Measurements from ENCODE around the gene ZBP1.

ZBP1 gene

GRCh38 chr20:57617079-57617795 lies 3.0 kb downstream of the ZBP1 start:
- Histone ChIP-seq H3K36me3 (ENCODE audit: control insufficient read depth, insufficient read depth, low read length) (no peaks in the 10 kb centered on the region), H3K9me3 (ENCODE audit: control insufficient read depth, low read length) (no peaks in the 10 kb centered on the region), H3K27me3 (ENCODE audit: control insufficient read depth, insufficient read depth, low read length, poor library complexity, severe bottlenecking) (no peaks in the 10 kb centered on the region), H3K4me1 (ENCODE audit: control insufficient read depth, insufficient read depth, low read length) (no peaks in the 10 kb centered on the region), H3K4me3 (ENCODE audit: insufficient read depth, low read depth, low read length) (no peak overlapping the region), H3K27ac (ENCODE audit: insufficient read depth, low read depth, low read length, poor library complexity, severe bottlenecking) (no peak overlapping the region)
- WGBS, 2 experiments = 92% methylated on average over 6 of the region's 6 CpGs

GRCh38 chr20:57616143-57616951 lies 3.9 kb downstream of the ZBP1 start:
- no peaks in the 10 kb centered on the region for H3K4me1 ChIP-seq (ENCODE audit: control insufficient read depth, insufficient read depth, low read length)
- no peaks in the 10 kb centered on the region for H3K9me3 ChIP-seq (ENCODE audit: control insufficient read depth, low read length)
- no peak overlapping the region for H3K4me3 ChIP-seq (ENCODE audit: insufficient read depth, low read depth, low read length)
- 90 to 92% methylated on average over 20 of the region's 20 CpGs for WGBS, 2 experiments
- H3K36me3 ChIP-seq (ENCODE audit: control insufficient read depth, insufficient read depth, low read length) = no peaks in the 10 kb centered on the region
- no peaks in the 10 kb centered on the region for H3K27me3 ChIP-seq (ENCODE audit: control insufficient read depth, insufficient read depth, low read length, poor library complexity, severe bottlenecking)
- no peak overlapping the region for H3K27ac ChIP-seq (ENCODE audit: insufficient read depth, low read depth, low read length, poor library complexity, severe bottlenecking)

DNA sequence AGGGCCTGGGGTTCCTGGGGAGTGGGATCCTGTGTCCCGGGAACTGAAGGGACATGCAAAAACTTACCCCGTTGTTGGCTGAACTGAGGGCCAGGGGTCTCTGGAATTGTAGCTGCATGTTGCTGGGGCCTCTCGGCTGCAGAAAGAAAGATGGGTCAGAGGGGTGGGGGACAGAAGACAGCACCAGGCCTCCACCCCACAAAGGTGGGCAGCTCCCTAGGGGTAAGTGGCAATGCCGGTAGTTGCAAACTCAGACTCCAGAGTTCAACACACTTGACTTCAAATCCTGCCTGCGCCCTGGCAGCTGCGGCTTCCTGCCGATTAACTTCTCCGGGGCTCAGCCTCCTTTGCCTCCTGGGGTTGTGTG lies 4.8 kb downstream of the ZBP1 start:
- no peak overlapping the region for H3K27ac ChIP-seq (ENCODE audit: insufficient read depth, low read depth, low read length, poor library complexity, severe bottlenecking)
- H3K9me3 ChIP-seq (ENCODE audit: control insufficient read depth, low read length) = no peaks in the 10 kb centered on the region
- H3K4me3 ChIP-seq (ENCODE audit: insufficient read depth, low read depth, low read length) = no peak overlapping the region
- no peaks in the 10 kb centered on the region for H3K4me1 ChIP-seq (ENCODE audit: control insufficient read depth, insufficient read depth, low read length)
- no peaks in the 10 kb centered on the region for H3K27me3 ChIP-seq (ENCODE audit: control insufficient read depth, insufficient read depth, low read length, poor library complexity, severe bottlenecking)
- H3K36me3 ChIP-seq (ENCODE audit: control insufficient read depth, insufficient read depth, low read length) = no peaks in the 10 kb centered on the region
- 85 to 87% methylated on average over 8 of the region's 8 CpGs for WGBS, 2 experiments

DNA sequence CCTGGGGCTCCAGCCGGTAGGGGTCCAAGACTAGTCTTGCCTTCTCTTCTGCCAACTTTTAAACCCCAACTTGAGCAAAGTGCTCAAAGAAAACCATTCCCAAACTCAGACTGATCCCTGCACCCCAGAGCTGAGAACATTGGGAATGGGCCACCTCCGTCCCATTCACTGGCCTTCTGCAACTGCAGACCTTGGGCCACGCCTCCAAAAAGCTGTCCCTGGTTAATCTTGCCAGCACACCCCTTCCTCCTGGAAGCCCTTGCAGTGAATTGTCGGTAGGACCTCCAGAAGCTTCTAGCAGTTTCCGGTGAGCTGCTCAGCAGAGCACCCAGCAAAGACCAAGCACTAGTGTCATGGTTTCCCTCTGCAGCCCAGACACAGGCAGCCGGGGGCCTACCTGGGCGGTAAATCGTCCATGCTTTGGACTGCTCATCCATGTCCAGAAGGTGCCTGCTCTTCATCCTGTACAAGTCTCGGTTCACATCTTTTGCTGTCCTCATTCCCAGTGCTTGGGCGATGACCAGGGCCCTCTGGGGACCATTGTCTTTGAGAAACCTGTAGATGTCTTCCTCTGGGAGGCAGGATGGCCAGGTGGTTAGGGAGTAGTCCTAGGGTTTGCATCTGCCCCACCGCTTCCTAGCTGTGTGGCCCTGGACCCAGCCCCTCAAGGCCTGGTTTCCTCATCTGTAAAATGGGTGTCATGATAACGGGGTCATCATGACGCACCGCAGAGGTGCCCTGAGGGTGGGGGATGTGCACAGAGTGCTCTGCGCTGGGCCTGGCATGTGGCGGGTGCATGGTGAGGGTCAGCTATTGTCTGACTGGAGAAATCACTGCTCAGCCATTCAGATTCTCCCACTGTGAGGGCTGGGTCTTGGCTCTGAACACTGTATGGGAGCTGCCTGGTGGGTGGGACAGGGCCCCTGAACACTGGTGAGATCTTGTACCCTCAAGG lies 5.5 kb downstream of the ZBP1 start:
- Histone ChIP-seq H3K27ac (ENCODE audit: insufficient read depth, low read depth, low read length, poor library complexity, severe bottlenecking) (no peak overlapping the region), H3K4me3 (ENCODE audit: insufficient read depth, low read depth, low read length) (no peak overlapping the region), H3K9me3 (ENCODE audit: control insufficient read depth, low read length) (no peaks in the 10 kb centered on the region), H3K4me1 (ENCODE audit: control insufficient read depth, insufficient read depth, low read length) (no peaks in the 10 kb centered on the region), H3K36me3 (ENCODE audit: control insufficient read depth, insufficient read depth, low read length) (no peaks in the 10 kb centered on the region), H3K27me3 (ENCODE audit: control insufficient read depth, insufficient read depth, low read length, poor library complexity, severe bottlenecking) (no peaks in the 10 kb centered on the region)
- 94 to 95% methylated on average over 16 of the region's 16 CpGs for WGBS, 2 experiments

DNA sequence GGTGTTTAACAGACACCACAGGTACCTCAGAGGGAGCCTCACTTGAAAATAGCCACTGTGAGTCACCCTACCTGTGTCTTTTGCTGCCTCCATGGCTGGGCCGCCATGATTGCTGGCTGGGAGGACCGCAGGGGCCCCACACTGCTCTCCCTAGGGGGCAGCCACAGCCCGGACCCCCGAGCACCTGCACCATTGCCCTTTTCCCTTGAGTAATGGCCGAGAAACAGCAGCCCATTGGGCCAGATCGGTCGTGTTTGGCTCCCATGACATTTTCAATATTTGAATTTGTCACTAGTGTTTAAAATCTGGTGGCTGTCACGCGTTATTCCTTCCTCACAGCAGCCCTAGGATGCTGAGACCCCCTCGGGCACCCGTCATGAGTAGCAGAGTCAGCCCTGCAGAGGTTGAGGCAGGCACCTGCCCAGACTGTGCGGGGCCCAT lies 6.7 kb downstream of the ZBP1 start:
- Histone ChIP-seq H3K9me3 (ENCODE audit: control insufficient read depth, low read length) (no peaks in the 10 kb centered on the region), H3K27me3 (ENCODE audit: control insufficient read depth, insufficient read depth, low read length, poor library complexity, severe bottlenecking) (no peaks in the 10 kb centered on the region), H3K4me1 (ENCODE audit: control insufficient read depth, insufficient read depth, low read length) (no peaks in the 10 kb centered on the region), H3K27ac (ENCODE audit: insufficient read depth, low read depth, low read length, poor library complexity, severe bottlenecking) (no peak overlapping the region), H3K36me3 (ENCODE audit: control insufficient read depth, insufficient read depth, low read length) (no peaks in the 10 kb centered on the region), H3K4me3 (ENCODE audit: insufficient read depth, low read depth, low read length) (no peak overlapping the region)
- WGBS, 2 experiments = 93 to 94% methylated on average over 12 of the region's 12 CpGs

DNA sequence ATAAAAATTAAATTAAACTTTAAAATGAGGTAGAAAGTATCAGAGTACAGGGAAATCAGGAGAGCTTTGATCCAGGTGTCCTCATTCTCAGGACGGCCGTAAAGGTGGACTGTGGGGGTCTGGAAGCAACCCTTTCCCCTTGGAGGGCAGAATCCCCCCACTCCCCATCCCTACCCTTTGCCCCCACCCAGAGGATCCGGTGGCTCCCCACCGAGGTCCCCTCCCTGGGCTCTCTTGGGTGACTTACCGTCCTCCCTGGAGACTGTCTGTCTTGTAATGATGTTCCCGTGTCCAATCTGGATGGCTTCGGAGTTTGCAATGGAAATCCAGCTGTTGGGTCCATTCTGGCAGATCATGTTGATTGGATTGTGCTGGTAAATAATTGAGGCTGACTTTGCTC lies 7.3 kb downstream of the ZBP1 start:
- Histone ChIP-seq H3K4me3 (ENCODE audit: insufficient read depth, low read depth, low read length) (no peak overlapping the region), H3K36me3 (ENCODE audit: control insufficient read depth, insufficient read depth, low read length) (no peaks in the 10 kb centered on the region), H3K4me1 (ENCODE audit: control insufficient read depth, insufficient read depth, low read length) (no peaks in the 10 kb centered on the region), H3K9me3 (ENCODE audit: control insufficient read depth, low read length) (no peaks in the 10 kb centered on the region), H3K27me3 (ENCODE audit: control insufficient read depth, insufficient read depth, low read length, poor library complexity, severe bottlenecking) (no peaks in the 10 kb centered on the region), H3K27ac (ENCODE audit: insufficient read depth, low read depth, low read length, poor library complexity, severe bottlenecking) (no peak overlapping the region)
- 90% methylated on average over 7 of the region's 7 CpGs for WGBS, 2 experiments

- Histone ChIP-seq H3K9me3 (ENCODE audit: control insufficient read depth, low read length) (no peaks in the 10 kb centered on the region), H3K27me3 (ENCODE audit: control insufficient read depth, insufficient read depth, low read length, poor library complexity, severe bottlenecking) (no peaks in the 10 kb centered on the region), H3K27ac (ENCODE audit: insufficient read depth, low read depth, low read length, poor library complexity, severe bottlenecking) (no peak overlapping the region), H3K4me3 (ENCODE audit: insufficient read depth, low read depth, low read length) (no peak overlapping the region), H3K4me1 (ENCODE audit: control insufficient read depth, insufficient read depth, low read length) (no peaks in the 10 kb centered on the region), H3K36me3 (ENCODE audit: control insufficient read depth, insufficient read depth, low read length) (no peaks in the 10 kb centered on the region)
- WGBS, 2 experiments = 93 to 95% methylated on average over 7 of the region's 7 CpGs
Observed at GRCh38 chr20:57612436-57612835, 7.8 kb downstream of the ZBP1 start.

GRCh38 chr20:57611586-57612311 lies 8.5 kb downstream of the ZBP1 start:
- Histone ChIP-seq H3K4me1 (ENCODE audit: control insufficient read depth, insufficient read depth, low read length) (no peaks in the 10 kb centered on the region), H3K36me3 (ENCODE audit: control insufficient read depth, insufficient read depth, low read length) (no peaks in the 10 kb centered on the region), H3K27me3 (ENCODE audit: control insufficient read depth, insufficient read depth, low read length, poor library complexity, severe bottlenecking) (no peaks in the 10 kb centered on the region), H3K27ac (ENCODE audit: insufficient read depth, low read depth, low read length, poor library complexity, severe bottlenecking) (no peak overlapping the region), H3K9me3 (ENCODE audit: control insufficient read depth, low read length) (no peaks in the 10 kb centered on the region), H3K4me3 (ENCODE audit: insufficient read depth, low read depth, low read length) (no peak overlapping the region)
- WGBS, 2 experiments = 92 to 93% methylated on average over 17 to 18 of the region's 18 CpGs

DNA sequence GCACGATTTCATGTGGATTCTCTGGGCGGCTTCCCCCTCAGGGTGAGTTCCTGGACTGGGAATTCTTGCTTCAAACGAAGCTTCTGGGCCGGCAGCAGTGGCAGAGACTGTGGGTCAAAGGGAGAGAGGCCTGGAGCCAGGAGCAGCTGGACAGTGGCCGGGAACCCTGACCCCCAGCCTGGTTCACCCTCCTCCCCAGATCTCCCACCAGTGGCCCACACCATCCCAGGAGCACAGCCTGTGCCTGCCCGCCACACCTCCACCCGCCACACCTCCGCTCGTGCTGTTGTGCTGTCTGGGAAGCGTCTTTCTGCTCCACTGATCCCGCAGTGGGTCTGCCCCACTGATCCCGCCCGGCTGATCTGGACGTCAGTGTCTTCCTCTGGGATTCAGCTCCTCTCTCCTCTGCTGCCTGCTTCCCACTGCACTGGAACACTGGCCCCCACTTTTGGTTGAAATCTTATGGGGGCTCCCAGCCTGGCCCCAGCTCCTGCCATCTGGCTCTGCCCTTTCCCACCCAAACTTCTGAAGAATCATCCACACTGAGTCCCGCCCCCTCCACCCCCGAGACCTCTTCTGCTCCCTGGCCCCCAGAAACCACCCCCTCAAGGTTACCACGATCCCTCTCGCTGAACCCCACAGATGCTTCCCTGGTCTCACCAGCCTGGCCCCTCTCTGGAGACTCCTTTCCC lies 9.8 kb downstream of the ZBP1 start:
- no peaks in the 10 kb centered on the region for H3K27me3 ChIP-seq (ENCODE audit: control insufficient read depth, insufficient read depth, low read length, poor library complexity, severe bottlenecking)
- no peaks in the 10 kb centered on the region for H3K4me1 ChIP-seq (ENCODE audit: control insufficient read depth, insufficient read depth, low read length)
- H3K4me3 ChIP-seq (ENCODE audit: insufficient read depth, low read depth, low read length) = no peak overlapping the region
- H3K36me3 ChIP-seq (ENCODE audit: control insufficient read depth, insufficient read depth, low read length) = no peaks in the 10 kb centered on the region
- WGBS, 2 experiments = 87 to 88% methylated on average over 18 of the region's 18 CpGs
- no peak overlapping the region for H3K27ac ChIP-seq (ENCODE audit: insufficient read depth, low read depth, low read length, poor library complexity, severe bottlenecking)
- no peaks in the 10 kb centered on the region for H3K9me3 ChIP-seq (ENCODE audit: control insufficient read depth, low read length)
